ENCODE measurements around the gene ADAM12. TPM values are rescaled to one million over a fixed set of nuclear protein-coding genes. Genes with fewer than 3 reads are reported as not detected.

The ADAM12 gene
- total RNA-seq, 1 experiment from 2014 or later: 0.24 TPM

GRCh38 chr10:126081841-126082466 lies 306.3 kb downstream of the ADAM12 start:
- no CpG with 5 or more reads among the region's 14 CpGs for WGBS (ENCODE audit: extremely low coverage, insufficient read length, low lambda C conversion rate)
- Histone ChIP-seq H3K4me2 (ENCODE audit: insufficient read depth, insufficient read length, low read length) (no peak overlapping the region), H2AK5ac (ENCODE audit: insufficient read length, low read length) (no peak overlapping the region), H3K4me1 (ENCODE audit: insufficient read depth, low read length) (no peaks in the 10 kb centered on the region), H3K9ac (ENCODE audit: extremely low read depth, insufficient read length, low read length) (no peak overlapping the region), H3T11ph (ENCODE audit: low read length) (no peak overlapping the region), H4K5ac (ENCODE audit: insufficient read length, low read depth, low read length) (no peak overlapping the region), H2BK12ac (ENCODE audit: insufficient read length, low read depth, low read length) (no peak overlapping the region), H4K91ac (ENCODE audit: insufficient read length, low read depth, low read length) (no peak overlapping the region), H4K8ac (replicated peaks; ENCODE audit: insufficient read length, low read depth, low read length) (no peak overlapping the region), H2BK20ac (ENCODE audit: low read depth, low read length, poor library complexity, severe bottlenecking) (no peak overlapping the region), H3K14ac (ENCODE audit: insufficient read depth, low read length) (no peak overlapping the region), H3K23me2 (ENCODE audit: insufficient read length, low read depth, low read length, poor library complexity, severe bottlenecking) (no peaks in the 10 kb centered on the region), H2BK120ac (ENCODE audit: low read depth, low read length, poor library complexity, severe bottlenecking) (no peak overlapping the region), H3K79me1 (ENCODE audit: insufficient read depth, low read depth, low read length, poor library complexity, severe bottlenecking) (no peaks in the 10 kb centered on the region), H3K18ac (ENCODE audit: insufficient read length, low read depth, low read length) (no peak overlapping the region), H2AFZ (ENCODE audit: low read length) (no peak overlapping the region), H3K79me2 (ENCODE audit: insufficient read depth, low read length) (no peaks in the 10 kb centered on the region), H3K9me3 (ENCODE audit: control insufficient read depth, low read depth, low read length) (no peaks in the 10 kb centered on the region), H3K56ac (ENCODE audit: insufficient read length, low read depth, low read length) (no peak overlapping the region), H3K27me3 (ENCODE audit: insufficient read depth, low read length) (no peaks in the 10 kb centered on the region), H4K20me1 (ENCODE audit: control insufficient read depth, insufficient read depth, insufficient read length) (no peaks in the 10 kb centered on the region), H2BK15ac (ENCODE audit: low read depth, low read length) (no peak overlapping the region), H3K4ac (ENCODE audit: low read depth, low read length) (no peak overlapping the region), H3K27ac (ENCODE audit: insufficient read length, low read depth, low read length) (no peak overlapping the region), H3K23ac (ENCODE audit: insufficient read length, low read depth, low read length) (no peak overlapping the region), H2BK5ac (ENCODE audit: insufficient read length, low read length) (no peak overlapping the region)
- Mint-ChIP-seq H3K4me1 (peaks cover 3 to 6% of the 10 kb centered on the region in 2 experiments; a peak in 2 of 4 replicates), H3K27ac (no peak overlapping the region), H3K9me3 (peaks cover 0 to 2% of the 10 kb centered on the region in 2 experiments; a peak in 1 of 5 replicates), H3K27me3 (ENCODE audit: low read depth) (peaks cover 1% of the 10 kb centered on the region), H3K4me3 (no peak overlapping the region), H3K36me3 (ENCODE audit: insufficient read depth in 1 of 3, low read depth in 3 of 3) (peaks cover 0 to 2% (median 0%) of the 10 kb centered on the region in 3 experiments; a peak in 2 of 7 replicates)
- TF ChIP-seq CTCF (conservative IDR thresholded peaks at IDR 0.05): no peak
- no peak for DNase-seq

Measured in H9 (cell line).